GM18951 (cell line): Measurements from ENCODE around the gene RBM4.

ENCODE experiments used
- POLR2A ChIP-seq: IDR thresholded peaks from 4 replicates; pipeline ENCODE4 v1.6.1; 2011; ENCODE audit warnings: mild to moderate bottlenecking; ENCODE audit not compliant: insufficient read length, insufficient read depth; ENCODE audit errors: extremely low read depth
- in situ Hi-C: fragments of 300-500 bp; cut with MboI; formaldehyde crosslinking; loops from one replicate; pipeline ENCODE4 v1.12.0; 2022; ENCODE audit warnings: low sequenced_read_pairs, mixed read lengths, inconsistent platforms; ENCODE audit not compliant: unreplicated experiment

RBM4 gene

DNA sequence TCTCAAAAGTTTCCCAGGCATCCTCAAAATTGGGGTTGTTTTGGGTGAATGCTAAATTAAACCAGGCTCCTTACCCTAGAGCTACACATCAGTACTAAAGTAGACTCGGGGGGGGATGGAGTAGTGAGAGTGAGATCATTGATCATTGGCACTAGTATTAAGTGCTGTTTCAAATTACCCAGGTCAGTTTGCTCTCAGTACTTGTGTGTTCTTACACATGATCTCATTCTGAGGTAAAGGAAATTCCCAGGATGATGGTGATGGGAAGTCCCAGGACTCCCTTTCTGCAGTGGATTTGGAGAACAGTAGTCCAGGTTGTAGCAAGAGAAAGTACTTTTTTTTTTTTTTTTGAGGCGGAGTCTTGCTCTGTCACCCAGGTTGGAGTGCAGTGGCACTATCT lies 12.5 kb downstream of the RBM4 start:
- no peak for TF ChIP-seq POLR2A
- in situ Hi-C loops = no loop called here

DNA sequence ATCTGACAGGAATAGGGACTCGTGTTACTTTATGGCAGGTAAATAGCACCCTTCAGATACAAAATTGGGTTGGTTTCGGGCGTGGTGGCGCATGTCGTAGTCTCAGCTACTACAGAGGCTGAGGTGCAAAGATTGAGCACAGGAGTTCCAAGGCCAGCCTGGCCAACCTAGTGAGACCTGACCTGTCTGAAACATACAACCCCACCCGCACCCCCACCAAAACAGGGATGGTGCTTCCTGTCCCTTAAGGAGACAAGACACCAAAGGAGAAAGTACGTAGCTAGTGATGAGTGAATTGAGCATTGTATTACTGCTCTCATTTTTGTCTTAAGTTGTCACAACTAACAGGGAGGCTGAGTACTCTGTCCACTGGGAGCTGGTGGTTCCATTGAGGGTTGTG lies 14.1 kb downstream of the RBM4 start:
- TF ChIP-seq POLR2A = no peak
- in situ Hi-C loops = no loop called here

DNA sequence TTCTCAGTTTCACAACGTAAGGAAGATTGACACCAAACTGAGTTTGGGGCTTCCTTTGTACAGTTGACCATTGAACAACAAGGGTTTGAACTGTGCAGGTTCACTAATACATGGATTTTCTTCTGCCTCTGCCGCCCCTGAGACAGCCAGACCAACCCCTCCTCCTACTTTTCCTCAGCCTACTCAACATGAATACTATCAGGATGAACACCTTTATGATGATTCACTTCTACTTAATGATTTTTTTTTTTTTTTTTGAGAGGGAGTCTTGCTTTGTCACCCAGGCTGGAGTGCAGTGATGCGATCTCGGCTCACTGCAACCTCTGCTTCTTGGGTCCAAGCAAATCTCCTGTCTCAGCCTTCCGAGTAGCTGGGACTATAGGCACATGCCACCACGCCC lies 14.6 kb downstream of the RBM4 start:
- no peak for TF ChIP-seq POLR2A

DNA sequence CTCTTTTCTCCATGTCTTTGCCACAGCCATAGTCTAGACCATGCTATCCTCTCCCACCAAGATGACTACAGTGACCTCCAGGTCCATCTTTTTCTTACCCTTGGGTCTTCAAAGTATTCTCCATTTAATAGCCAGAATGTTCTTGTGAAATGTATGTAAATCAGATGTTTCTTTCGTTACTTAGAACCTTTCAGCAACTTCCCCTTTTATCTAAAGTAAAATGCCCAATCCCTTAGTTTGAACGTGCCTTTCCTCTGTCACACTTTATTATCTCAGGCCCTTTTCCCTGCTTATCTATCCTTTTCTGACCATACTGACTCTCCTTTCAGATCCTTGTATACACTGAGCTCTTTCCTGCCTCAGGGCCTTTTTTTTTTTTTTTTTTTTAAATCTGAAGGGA lies 21.3 kb downstream of the RBM4 start:
- in situ Hi-C loops = no loop called here

More for the DNA sequence above, 14.6 kb downstream of the RBM4 start:
- in situ Hi-C loops = no loop called here

DNA sequence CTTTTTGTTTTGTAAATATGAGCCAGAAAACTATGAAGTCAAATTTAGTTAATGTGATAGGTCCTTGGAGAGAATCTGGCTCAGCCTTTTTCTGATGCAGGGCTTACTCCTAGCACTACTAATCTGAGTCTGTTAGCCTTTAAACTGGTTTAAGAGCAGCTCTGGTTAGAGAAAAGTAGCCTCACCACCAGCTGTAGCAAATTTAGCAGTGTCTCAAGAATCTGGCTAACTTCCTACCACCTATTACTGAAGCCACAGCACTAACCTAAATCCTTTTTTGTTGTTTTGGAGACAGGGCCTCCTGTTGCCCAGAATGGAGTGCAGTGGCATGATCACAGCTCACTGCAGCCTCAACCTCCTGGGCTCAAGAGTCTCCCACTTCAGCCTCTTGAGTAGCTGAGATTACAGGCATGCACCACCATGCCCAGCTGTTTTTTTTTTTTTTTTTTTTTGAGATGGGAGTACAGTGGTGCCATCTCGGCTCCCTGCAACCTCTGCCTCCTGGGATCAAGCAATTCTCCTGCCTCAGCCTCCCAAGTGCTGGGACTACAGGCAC lies 25.3 kb downstream of the RBM4 start:
- TF ChIP-seq POLR2A = no peak
- in situ Hi-C loops = no loop called here

More for the DNA sequence above, 21.3 kb downstream of the RBM4 start:
- no peak for TF ChIP-seq POLR2A

DNA sequence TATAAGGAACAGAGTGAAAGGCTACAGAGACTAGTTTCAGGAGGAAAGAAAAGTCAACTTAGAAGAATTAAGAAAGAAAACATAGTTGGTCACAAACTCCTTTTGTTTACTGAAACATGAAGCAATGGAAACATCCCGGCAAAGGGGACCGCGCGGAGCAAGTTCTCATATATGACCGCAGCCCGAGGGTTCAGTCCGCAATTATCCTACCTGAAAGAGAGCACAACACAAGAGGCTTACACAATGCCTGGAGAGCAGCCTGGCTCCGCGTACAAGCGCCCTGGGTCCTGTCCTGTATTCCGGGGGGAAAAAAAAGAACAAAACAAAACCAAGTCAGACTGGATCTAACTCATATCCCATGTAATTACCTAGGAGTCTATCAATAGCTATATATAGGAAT lies 26.9 kb downstream of the RBM4 start:
- in situ Hi-C loops = no loop called here
- no peak for TF ChIP-seq POLR2A

DNA sequence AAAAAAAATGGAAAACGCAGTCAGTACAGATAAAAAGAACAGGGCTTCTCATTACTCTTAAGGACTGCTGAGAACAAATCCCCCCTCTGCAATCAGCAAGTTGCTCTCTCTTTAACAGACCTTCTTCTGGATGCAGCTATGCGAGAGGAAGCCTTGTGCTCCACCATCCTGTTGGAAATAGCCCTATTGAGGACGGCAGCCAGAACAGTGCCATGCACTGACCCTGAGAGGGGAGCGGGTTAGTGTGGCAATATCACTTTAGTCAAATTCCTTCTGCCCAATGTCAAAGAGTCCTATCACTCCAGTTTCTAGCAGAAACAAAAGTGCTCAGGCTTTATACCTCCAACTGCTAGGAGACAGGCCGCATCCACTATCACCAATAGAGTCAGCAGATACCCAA lies 32.3 kb downstream of the RBM4 start:
- in situ Hi-C loops = no loop called here
- TF ChIP-seq POLR2A = no peak

DNA sequence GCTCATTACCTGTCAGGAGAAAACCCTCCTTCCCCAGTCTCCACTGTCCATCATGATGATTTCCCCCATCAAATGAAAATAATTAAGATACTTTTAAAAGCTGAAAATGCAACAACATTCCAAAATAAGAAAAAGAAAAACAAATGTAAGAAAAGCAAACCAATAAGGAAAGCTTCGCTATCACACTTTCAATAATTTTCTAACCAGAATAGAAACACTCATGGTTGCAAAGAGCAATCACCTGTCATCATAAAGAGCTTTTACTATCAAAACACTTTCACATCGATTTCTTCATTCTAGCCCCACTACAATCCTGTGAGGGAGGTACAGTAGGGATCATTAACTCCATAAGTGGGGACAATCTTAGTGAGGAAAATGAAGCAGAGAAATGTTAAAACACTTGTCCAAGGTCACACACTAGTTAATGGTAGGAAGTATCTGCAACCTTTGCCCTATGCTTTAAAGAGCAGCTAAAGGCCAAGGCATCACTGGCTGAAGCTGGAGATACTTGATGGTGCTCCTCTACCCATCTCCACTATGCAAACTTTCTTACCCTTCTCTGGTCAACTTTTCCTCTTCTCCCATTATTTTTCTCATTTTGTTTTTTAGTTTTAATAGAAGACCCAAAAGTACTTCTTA lies 36.6 kb downstream of the RBM4 start:
- no peak for TF ChIP-seq POLR2A
- in situ Hi-C loops = no loop called here

DNA sequence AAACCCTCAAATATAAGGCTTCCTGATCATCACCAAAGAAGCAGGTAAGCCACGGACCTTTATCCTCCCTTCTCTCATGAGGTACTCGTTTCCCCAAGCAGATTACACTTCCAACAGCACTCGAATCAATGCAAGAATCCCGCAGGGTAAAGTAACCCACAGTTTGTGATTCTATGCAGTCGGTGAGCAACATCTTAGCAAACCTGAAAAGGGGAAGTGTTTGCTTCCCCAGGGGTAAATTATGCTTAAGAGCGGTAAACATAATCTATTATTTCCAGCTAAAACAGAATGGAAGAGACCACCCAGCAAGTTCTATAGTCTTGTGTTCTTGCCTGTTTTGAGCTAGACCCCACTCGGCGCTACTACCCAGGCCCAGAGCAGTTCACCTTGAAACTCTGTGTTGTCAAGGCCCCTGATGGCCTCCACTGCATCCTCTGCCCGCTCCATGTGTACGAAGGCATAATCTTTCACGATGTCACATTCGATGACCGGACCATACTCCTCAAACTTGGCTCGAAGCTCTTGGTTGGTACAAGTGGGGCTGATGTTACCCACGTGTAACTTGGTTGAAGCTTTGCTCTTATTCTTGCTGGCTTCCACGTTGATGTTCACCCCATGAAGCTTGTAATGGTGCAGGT lies 37.9 kb downstream of the RBM4 start:
- TF ChIP-seq POLR2A = no peak
- in situ Hi-C loops = no loop called here

DNA sequence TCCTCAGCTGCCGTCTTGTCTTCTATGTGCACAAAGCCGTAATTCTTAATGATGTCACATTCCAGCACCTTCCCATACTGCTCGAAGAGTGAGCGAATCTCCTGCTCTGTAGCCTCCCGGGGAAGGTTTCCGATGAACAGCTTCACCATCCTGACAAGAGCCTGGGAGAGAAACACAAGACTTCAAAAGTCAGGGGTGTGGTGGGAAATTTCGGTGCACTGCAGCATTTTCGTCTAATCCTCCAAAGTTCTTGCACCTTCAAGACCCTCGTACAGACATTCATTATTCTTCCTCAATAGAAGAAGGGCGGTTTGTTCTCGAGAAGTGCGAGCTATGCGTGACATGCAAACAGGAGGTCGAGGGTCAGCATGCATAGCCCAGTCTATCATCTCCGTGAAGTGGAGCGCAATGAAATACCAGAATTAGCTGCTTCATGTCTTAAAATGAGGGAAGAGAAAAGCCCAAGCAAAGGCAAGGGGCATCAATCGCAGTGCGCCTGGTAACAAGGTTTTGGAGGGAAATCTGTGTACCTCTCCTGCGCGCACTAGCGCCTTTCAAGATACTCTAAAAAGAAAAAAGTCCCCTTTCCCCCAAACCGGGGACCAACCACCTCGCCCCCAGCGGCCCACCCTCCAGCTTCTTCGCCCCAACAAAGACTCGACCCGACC lies 38.6 kb downstream of the RBM4 start:
- in situ Hi-C loops = no loop called here
- TF ChIP-seq POLR2A = no peak

DNA sequence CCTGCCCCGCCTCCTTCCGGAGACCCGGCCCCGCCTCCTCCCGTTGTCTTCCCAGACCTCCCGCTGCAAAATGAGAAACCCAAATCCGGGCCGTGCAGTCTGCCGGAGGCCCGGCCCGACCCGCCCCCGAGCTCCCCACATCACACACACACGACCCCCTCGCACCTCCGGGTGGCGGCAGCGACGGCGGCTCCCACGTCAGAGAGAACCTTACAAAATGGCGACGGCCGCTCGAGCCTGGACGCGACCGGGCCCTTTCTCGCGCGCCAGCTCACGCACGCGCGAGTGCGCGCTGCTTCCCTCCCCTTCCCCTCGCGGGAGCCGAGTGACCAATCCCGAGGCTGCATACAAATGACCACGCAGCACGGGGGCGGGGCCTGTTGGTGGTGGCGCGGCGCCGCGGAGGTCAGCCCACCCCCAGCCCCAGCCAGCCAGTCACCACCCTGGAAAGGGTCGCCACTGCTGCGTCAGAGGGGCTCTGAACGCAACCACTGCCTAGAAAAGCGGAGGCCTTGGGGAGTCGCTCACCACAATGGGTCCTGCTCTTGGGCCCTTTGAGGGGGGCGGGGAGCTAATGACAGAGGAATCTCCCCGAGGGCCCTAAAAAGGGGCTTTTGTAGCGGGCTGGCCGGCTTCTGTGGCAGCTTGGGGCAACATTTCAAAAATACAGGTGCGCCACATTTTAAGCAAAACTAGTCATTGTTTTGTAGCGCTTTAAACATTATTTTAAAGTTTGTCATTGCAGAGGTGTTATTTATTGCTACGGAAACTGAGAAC lies 39.3 kb downstream of the RBM4 start, which contains the start of gene RBM4B:
RBM4B (minus strand) TSS at position 289 of the 777 bp plus-strand sequence. CDS start 808 bp downstream, outside the sequence.
- peak; percentile 86 for TF ChIP-seq POLR2A
- in situ Hi-C loops = no loop called here

DNA sequence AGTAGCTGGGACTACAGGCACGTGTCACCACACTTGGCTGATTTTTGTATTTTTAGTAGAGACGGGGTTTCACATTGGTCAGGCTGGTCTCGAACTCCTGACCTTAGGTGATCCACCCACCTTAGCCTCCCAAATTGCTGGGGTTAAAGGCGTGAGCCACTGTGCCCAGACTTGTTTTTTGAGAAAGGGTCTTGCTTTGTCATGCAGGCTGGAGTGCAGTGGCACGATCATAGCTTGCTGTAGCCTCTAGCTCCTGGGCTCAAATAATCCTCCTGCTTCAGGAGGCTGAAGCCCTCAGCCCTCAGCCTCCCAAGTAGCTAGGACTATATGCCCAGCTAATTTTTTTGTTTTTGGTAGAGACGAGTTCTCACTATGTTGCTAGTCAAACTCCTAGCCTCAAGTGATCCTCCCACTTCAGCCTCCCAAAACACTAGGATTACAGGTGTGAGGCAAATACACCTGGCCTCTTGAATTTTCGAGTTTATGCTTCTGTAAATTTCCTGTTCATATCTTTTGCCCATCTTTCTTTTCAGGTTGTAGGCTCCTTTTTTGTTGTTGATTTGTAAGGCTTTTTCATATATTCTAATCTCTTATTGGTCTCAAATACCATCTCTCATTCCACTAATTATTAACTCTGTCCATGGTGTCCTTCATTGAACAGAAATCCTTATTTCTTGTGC lies 42.6 kb downstream of the RBM4 start:
- TF ChIP-seq POLR2A = no peak
- in situ Hi-C loops = loop anchor here (10.0 kb wide), 1 partner anchor 276 kb away; no protein-coding TSS in a partner anchor
